Heart right ventricle (tissue), 16 donors: ENCODE data around the gene ZMYM2. TPM values are rescaled to one million over a fixed set of nuclear protein-coding genes. Genes with fewer than 3 reads are reported as not detected.

ENCODE experiments used
- ATAC-seq, 8 donors: fragments of 200-7000 bp; cut with Tn5 transposase; one replicate each; pipeline ENCODE4 v1.9.1; 2020; ENCODE audit warnings: mild to moderate bottlenecking in 8 of 8, moderate library complexity in 8 of 8, moderate number of reproducible peaks in 1 of 8
- DNase-seq, 2 donors: peaks; one replicate each; pipeline ENCODE4 v3.0.0-alpha.2; 2020
- H3K27ac ChIP-seq, 10 donors: fragments of 200-600 bp; sonication (generic) in 2 of 10; one replicate each; pipeline versions ENCODE4 v1.5.0 to v1.8.0; 2020 to 2022; ENCODE audit warnings: mild to moderate bottlenecking in 3 of 10
- H3K27me3 ChIP-seq, 7 donors: fragments of 200-600 bp; one replicate each; pipeline ENCODE4 v1.8.0; 2021 to 2022; ENCODE audit warnings: mild to moderate bottlenecking in 2 of 7
- H3K36me3 ChIP-seq, 9 donors: fragments of 200-600 bp; sonication (generic) in 1 of 9; one replicate each; pipeline versions ENCODE4 v1.5.0 to v1.8.0; 2020 to 2022; ENCODE audit warnings: mild to moderate bottlenecking in 2 of 9
- H3K4me1 ChIP-seq, 9 donors: fragments of 200-600 bp; sonication (generic) in 1 of 9; one replicate each; pipeline versions ENCODE4 v1.5.0 to v1.8.0; 2020 to 2022; ENCODE audit warnings: mild to moderate bottlenecking in 4 of 9
- H3K4me3 ChIP-seq, 10 donors: fragments of 200-600 bp; sonication (generic) in 2 of 10; one replicate each; pipeline versions ENCODE4 v1.5.0 to v1.8.0; 2020 to 2022; ENCODE audit warnings: mild to moderate bottlenecking in 7 of 10, moderate library complexity in 2 of 10
- H3K9me3 ChIP-seq, 11 donors: fragments of 200-600 bp in 10 of 11; sonication (generic) in 2 of 11; one replicate each; pipeline versions ENCODE4 v1.5.0 to v1.8.0; 2013 to 2022; ENCODE audit warnings: mild to moderate bottlenecking in 2 of 11, control low read depth in 1 of 11, moderate library complexity in 1 of 11
- CTCF ChIP-seq, 9 donors: fragments of 200-600 bp; sonication (generic) in 2 of 9; IDR thresholded peaks; one replicate each; pipeline versions ENCODE4 v1.5.0 to v1.8.0; 2021 to 2022; ENCODE audit warnings: antibody characterized with exemption in 9 of 9, mild to moderate bottlenecking in 5 of 9, moderate library complexity in 1 of 9
- WGBS, 2 donors: extraction: QIAGEN DNeasy Blood & Tissue Kit; methylation state at CpG; one replicate each; pipeline ENCODE4 v1.1.7; 2013; ENCODE audit warnings: inconsistent platforms in 1 of 2; 5-methylcytosine and 5-hydroxymethylcytosine counted together
- intact Hi-C, 10 donors: fragments of 100-400 bp; cut with DNase I; formaldehyde crosslinking; loops; one replicate each; pipeline versions ENCODE4 v1.11.1 to v1.14.2; 2022
- polyA plus RNA-seq, 2 donors: library from polyadenylated mRNA; stranded (reverse); fragments of 200-250 nt; gene quantifications; one replicate each; pipeline ENCODE4 v1.2.3, GENCODE V29; 2013
- total RNA-seq, 10 donors: library from RNA; stranded (reverse); fragmentation: NEBNext Ultra II Directional in 3 of 10; extraction: Animal tissue kit (Norgen Biotek cat#: 25700) in 3 of 10; gene quantifications; one replicate each; pipeline versions ENCODE4 v1.2.1 to v1.2.4, GENCODE V29; 2021 to 2023
- donor health status: Arrhythmogenic right ventricular cardiomyopathy.
- donor health status: ischemic (EF 13 %, LVEDD 7.1; RV severe dilation, severe dysfunction).
- donor health status: healthy with polysubstance abuse.
- donor health status: DM: no; HTN: yes; CAD: no.
- donor health status: DM: no; HTN: no; CAD: no.
- donor health status: ischemic (EF 25% LVEDD 6.9; RV normal size, moderate dysfunction).
- donor health status: ischemic (EF 25% LVEDD 5.7; RV mildly dilated, moderate dysfunction).
- donor health status: healthy.
- donor health status: DM: yes; HTN: yes; CAD: no.
- donor health status: Ischemic cardiomyopathy.
- donor health status: ischemic (EF 35%, LVEDD 5.7; RV mildly dilated, moderate dysfunction).
- donor health status: nonischemic (EF 11% LVEDD 7.7; RV severe dilation, severe dysfunction).
- donor health status: DM: yes; HTN: yes; CAD: no.
- donor health status: PGD.
- donor health status: ischemic (EF 29% LVEDD 5.4; RV normal size, mild dysfunction).
- donor health status: nonischemic (EF 23%, LVEDD 6.1; RV moderate dilation, normal function).

Gene ZMYM2
- total and polyA plus RNA-seq, 12 donors = 9.2 to 68.5 (median 49.9) TPM

GRCh38 chr13:19957320-19958154 is 990 bp upstream of the ZMYM2 start:
- DNase-seq (peak; percentile 56 to 85), ATAC-seq (peak; percentile 0 to 45 (median 6))
- TF ChIP-seq CTCF (IDR thresholded peaks at IDR 0.05) = peak; percentile 59 to 79 (median 73)
- Histone ChIP-seq H3K27me3 (no peaks in the 10 kb centered on the region), H3K9me3 (no peaks in the 10 kb centered on the region), H3K27ac (peak overlapping the region; percentile 94 to 100 (median 98)), H3K4me3 (peak overlapping the region; percentile 24 to 93 (median 85)), H3K4me1 (peaks cover 2 to 34% (median 29%) of the 10 kb centered on the region in 9 donors), H3K36me3 (peaks cover 0 to 23% (median 0%) of the 10 kb centered on the region in 9 donors)
- intact Hi-C loops = loop anchor here in 8 of 10 donors (1.0 to 10.0 kb wide), 4 partner anchors 83 to 95 kb away; partner anchors contain the start of gene ZMYM5 (in 7 of the 8)
- WGBS, 2 donors = 1 to 2% methylated on average over 65 of the region's 65 CpGs

GRCh38 chr13:19959141-19959830 is 759 bp downstream of the ZMYM2 start:
- ATAC-seq (peak in 5 of 8 donors; percentile 7 to 45 (median 29)), DNase-seq (peak; percentile 51 to 68)
- intact Hi-C loops = loop anchor here in 7 of 10 donors (2.0 to 10.0 kb wide), 3 partner anchors 84 to 97 kb away; partner anchors contain the start of gene ZMYM5 (in 6 of the 7)
- peaks cover 2 to 52% (median 38%) of the 10 kb centered on the region in 9 donors for H3K4me1 ChIP-seq
- peaks cover 0 to 38% (median 0%) of the 10 kb centered on the region in 9 donors for H3K36me3 ChIP-seq
- no peaks in the 10 kb centered on the region for H3K27me3 ChIP-seq
- peak overlapping the region; percentile 89 to 100 (median 98) for H3K27ac ChIP-seq
- peak overlapping the region; percentile 63 to 93 (median 88) for H3K4me3 ChIP-seq
- no peaks in the 10 kb centered on the region for H3K9me3 ChIP-seq
- TF ChIP-seq CTCF (IDR thresholded peaks at IDR 0.05) = peak in 3 of 9 donors; percentile 27 to 32 (median 30)
- 0 to 1% methylated on average over 57 to 59 of the region's 61 CpGs for WGBS, 2 donors

- H3K9me3 ChIP-seq = no peaks in the 10 kb centered on the region
- TF ChIP-seq CTCF (IDR thresholded peaks at IDR 0.05) = peak; percentile 77 to 97 (median 87)
- DNase-seq = peak; percentile 78 to 85
- intact Hi-C loops = loop anchor here in 7 of 10 donors (2.0 to 10.0 kb wide), 4 partner anchors 85 to 178 kb away; partner anchors contain the start of genes ZMYM5 (in 6 of the 7) and PSPC1 (in 1 of the 7)
- H3K36me3 ChIP-seq = peaks cover 0 to 45% (median 0%) of the 10 kb centered on the region in 9 donors
- peak; percentile 34 to 73 (median 58) for ATAC-seq
- no peaks in the 10 kb centered on the region for H3K27me3 ChIP-seq
- peaks cover 2 to 55% (median 38%) of the 10 kb centered on the region in 9 donors for H3K4me1 ChIP-seq
- 2 to 4% methylated on average over 13 of the region's 13 CpGs for WGBS, 2 donors
- peak overlapping the region; percentile 63 to 93 (median 88) for H3K4me3 ChIP-seq
- peak overlapping the region; percentile 89 to 100 (median 98) for H3K27ac ChIP-seq
Observed at GRCh38 chr13:19959831-19960652, 1.5 kb downstream of the ZMYM2 start.
